Activated B cell treated with CpG ODN at 0.5 μM for 24 hours (primary cell): ENCODE data around the gene TMEM154. TPM values are rescaled to one million over a fixed set of nuclear protein-coding genes. Genes with fewer than 3 reads are reported as not detected.

Experiments
- ATAC-seq: fragments of 200-7000 bp; cut with Tn5 transposase; one replicate; pipeline ENCODE4 v1.10.0; 2021; ENCODE audit warnings: low read depth, mild to moderate bottlenecking, moderate library complexity
- CTCF ChIA-PET: fragments of 350-600 bp; sonication (Branson Sonifier 250); formaldehyde crosslinking; loops from one replicate; lab custom pipeline; 2021; ENCODE audit warnings: antibody characterized with exemption; lab: Charles Lee
- POLR2A ChIA-PET: fragments of 350-600 bp; sonication (Branson Sonifier 250); formaldehyde crosslinking; loops from one replicate; lab custom pipeline; 2021; ENCODE audit warnings: antibody characterized with exemption; lab: Charles Lee
- DNase-seq: peaks from one replicate; pipeline ENCODE4 v3.0.0; 2022
- H3K27ac Mint-ChIP-seq: one replicate; pipeline ENCODE4 v1.8.0; 2020; ENCODE audit warnings: mixed read lengths
- H3K27me3 Mint-ChIP-seq: one replicate; pipeline ENCODE4 v1.8.0; 2021; ENCODE audit warnings: mixed read lengths
- H3K36me3 Mint-ChIP-seq: one replicate; pipeline ENCODE4 v1.8.0; 2021; ENCODE audit warnings: low read depth, mixed read lengths
- H3K4me1 Mint-ChIP-seq: one replicate; pipeline ENCODE4 v1.8.0; 2021; ENCODE audit warnings: mixed read lengths
- H3K4me3 Mint-ChIP-seq: one replicate; pipeline ENCODE4 v1.8.0; 2020; ENCODE audit warnings: mild to moderate bottlenecking, mixed read lengths
- H3K9me3 Mint-ChIP-seq: one replicate; pipeline ENCODE4 v1.8.0; 2020; ENCODE audit warnings: mixed read lengths
- CTCF ChIP-seq: fragments of 200-600 bp; IDR thresholded peaks from one replicate; pipeline ENCODE4 v1.8.0; 2022; ENCODE audit warnings: antibody characterized with exemption, mild to moderate bottlenecking
- intact Hi-C: fragments of 100-400 bp; cut with micrococcal nuclease; formaldehyde crosslinking; loops from one replicate; pipeline ENCODE4 v1.15.1; 2024
- total RNA-seq: library from RNA; stranded (reverse); gene quantifications from 2 replicates; pipeline ENCODE4 v1.2.3, GENCODE V29; 2022

Gene TMEM154
- total RNA-seq, 1 donor from 2014 or later: 59.9 TPM

- intact Hi-C loops: loop anchor here (1.0 kb wide), 3 partner anchors 139 to 232 kb away; no protein-coding TSS in a partner anchor
- CTCF ChIA-PET: interaction anchor here (0.6 to 7.4 kb wide), 23 partner anchors 9 to 232 kb away, joined by 3 to 143 read pairs (median 4); partner anchors contain the start of gene FBXW7
- ATAC-seq: no peak
- Mint-ChIP-seq H3K36me3 (peaks cover 55% of the 10 kb centered on the region), H3K27me3 (no peaks in the 10 kb centered on the region), H3K9me3 (no peaks in the 10 kb centered on the region), H3K4me1 (peaks cover 70% of the 10 kb centered on the region), H3K27ac (peak overlapping the region; percentile 63), H3K4me3 (no peak overlapping the region)
- POLR2A ChIA-PET: interaction anchor here (0.6 to 5.2 kb wide), 6 partner anchors 25 to 185 kb away, joined by 3 to 34 read pairs (median 5); partner anchors contain the start of genes FBXW7 and TMEM154
- DNase-seq: no peak
- peak; percentile 85 for TF ChIP-seq CTCF
Observed at GRCh38 chr4:152640058-152640921, 39.5 kb downstream of the TMEM154 start.

GRCh38 chr4:152635851-152636250 is 43.9 kb downstream of the TMEM154 start:
- intact Hi-C loops: no loop called here
- ATAC-seq (no peak), DNase-seq (no peak)
- Mint-ChIP-seq H3K27ac (peak overlapping the region; percentile 56), H3K4me3 (no peak overlapping the region), H3K9me3 (no peaks in the 10 kb centered on the region), H3K27me3 (no peaks in the 10 kb centered on the region), H3K36me3 (peaks cover 67% of the 10 kb centered on the region), H3K4me1 (peaks cover 39% of the 10 kb centered on the region)
- ChIA-PET POLR2A (interaction anchor here (5.2 kb wide), 1 partner anchor 100 kb away, joined by 34 read pairs; the partner anchor contains the start of gene FBXW7), CTCF (interaction anchor here (0.6 to 6.7 kb wide), 2 partner anchors 47 to 134 kb away, joined by 3 to 143 read pairs; no protein-coding TSS in a partner anchor)
- no peak for TF ChIP-seq CTCF

GRCh38 chr4:152634110-152634760 is 45.6 kb downstream of the TMEM154 start:
- Mint-ChIP-seq H3K36me3 (peaks cover 63% of the 10 kb centered on the region), H3K27me3 (no peaks in the 10 kb centered on the region), H3K4me3 (no peak overlapping the region), H3K4me1 (peaks cover 25% of the 10 kb centered on the region), H3K27ac (peak overlapping the region; percentile 42), H3K9me3 (no peaks in the 10 kb centered on the region)
- no peak for DNase-seq
- intact Hi-C loops: no loop called here
- no peak for TF ChIP-seq CTCF
- POLR2A ChIA-PET: interaction anchor here (0.7 kb wide), 1 partner anchor 12 kb away, joined by 3 read pairs; no protein-coding TSS in a partner anchor
- CTCF ChIA-PET: interaction anchor here (0.7 to 2.3 kb wide), 2 partner anchors 15 to 133 kb away, joined by 3 to 6 read pairs; no protein-coding TSS in a partner anchor
- ATAC-seq: no peak

- H3K27ac Mint-ChIP-seq: peak overlapping the region; percentile 24
- H3K4me1 Mint-ChIP-seq: peaks cover 22% of the 10 kb centered on the region
- TF ChIP-seq CTCF: no peak
- H3K27me3 Mint-ChIP-seq: no peaks in the 10 kb centered on the region
- ChIA-PET CTCF (interaction anchor here (2.3 kb wide), 1 partner anchor 132 kb away, joined by 6 read pairs; no protein-coding TSS in a partner anchor), POLR2A (no interaction called here)
- no peaks in the 10 kb centered on the region for H3K9me3 Mint-ChIP-seq
- no peak for ATAC-seq
- no peak overlapping the region for H3K4me3 Mint-ChIP-seq
- H3K36me3 Mint-ChIP-seq: peaks cover 64% of the 10 kb centered on the region
- DNase-seq: no peak
- intact Hi-C loops: no loop called here
Observed at GRCh38 chr4:152633118-152633517, 46.7 kb downstream of the TMEM154 start.
